Measurements from ENCODE around the gene IRF3. TPM values are rescaled to one million over a fixed set of nuclear protein-coding genes. Genes with fewer than 3 reads are reported as not detected.
"Not testable (repeated sequence)": the region's sequence is repeated elsewhere in the genome, so short reads cannot be mapped to it uniquely, and the experiment has no call there.

The IRF3 gene
- total RNA-seq, 1 experiment from 2014 or later, result 205 TPM

GRCh38 chr19:49635530-49636232 lies 30.0 kb downstream of the IRF3 start:
- Histone ChIP-seq H3K9me3 (ENCODE audit: control insufficient read depth, low read depth, low read length) (no peaks in the 10 kb centered on the region), H3K18ac (ENCODE audit: insufficient read length, low read depth, low read length) (no peak overlapping the region), H3K4ac (ENCODE audit: low read depth, low read length) (no peak overlapping the region), H3K23ac (ENCODE audit: insufficient read length, low read depth, low read length) (no peak overlapping the region), H3K23me2 (ENCODE audit: insufficient read length, low read depth, low read length, poor library complexity, severe bottlenecking) (peaks cover 7% of the 10 kb centered on the region), H4K91ac (ENCODE audit: insufficient read length, low read depth, low read length) (no peak overlapping the region), H3K79me1 (ENCODE audit: insufficient read depth, low read depth, low read length, poor library complexity, severe bottlenecking) (no peaks in the 10 kb centered on the region), H4K5ac (ENCODE audit: insufficient read length, low read depth, low read length) (no peak overlapping the region), H3K27ac (ENCODE audit: insufficient read length, low read depth, low read length) (no peak overlapping the region), H2BK5ac (ENCODE audit: insufficient read length, low read length) (no peak overlapping the region), H3K4me2 (ENCODE audit: insufficient read depth, insufficient read length, low read length) (no peak overlapping the region), H3K9ac (ENCODE audit: extremely low read depth, insufficient read length, low read length) (no peak overlapping the region), H2BK120ac (ENCODE audit: low read depth, low read length, poor library complexity, severe bottlenecking) (no peak overlapping the region), H4K8ac (replicated peaks; ENCODE audit: insufficient read length, low read depth, low read length) (no peak overlapping the region), H2BK15ac (ENCODE audit: low read depth, low read length) (no peak overlapping the region), H3K79me2 (ENCODE audit: insufficient read depth, low read length) (no peaks in the 10 kb centered on the region), H3T11ph (ENCODE audit: low read length) (no peak overlapping the region), H4K20me1 (ENCODE audit: control insufficient read depth, insufficient read depth, insufficient read length) (peaks cover under 1% of the 10 kb centered on the region), H3K56ac (ENCODE audit: insufficient read length, low read depth, low read length) (no peak overlapping the region), H2BK12ac (ENCODE audit: insufficient read length, low read depth, low read length) (no peak overlapping the region), H3K27me3 (ENCODE audit: insufficient read depth, low read length) (no peaks in the 10 kb centered on the region), H2AK5ac (ENCODE audit: insufficient read length, low read length) (no peak overlapping the region), H3K4me1 (ENCODE audit: insufficient read depth, low read length) (no peaks in the 10 kb centered on the region; the same call in 1 of the 2 replicates), H2BK20ac (ENCODE audit: low read depth, low read length, poor library complexity, severe bottlenecking) (no peak overlapping the region), H3K14ac (ENCODE audit: insufficient read depth, low read length) (no peak overlapping the region; the same call in 1 of the 2 replicates), H2AFZ (ENCODE audit: low read length) (no peak overlapping the region)
- H3K9me3 Mint-ChIP-seq, result no peaks in the 10 kb centered on the region
- TF ChIP-seq, protein P1, sequence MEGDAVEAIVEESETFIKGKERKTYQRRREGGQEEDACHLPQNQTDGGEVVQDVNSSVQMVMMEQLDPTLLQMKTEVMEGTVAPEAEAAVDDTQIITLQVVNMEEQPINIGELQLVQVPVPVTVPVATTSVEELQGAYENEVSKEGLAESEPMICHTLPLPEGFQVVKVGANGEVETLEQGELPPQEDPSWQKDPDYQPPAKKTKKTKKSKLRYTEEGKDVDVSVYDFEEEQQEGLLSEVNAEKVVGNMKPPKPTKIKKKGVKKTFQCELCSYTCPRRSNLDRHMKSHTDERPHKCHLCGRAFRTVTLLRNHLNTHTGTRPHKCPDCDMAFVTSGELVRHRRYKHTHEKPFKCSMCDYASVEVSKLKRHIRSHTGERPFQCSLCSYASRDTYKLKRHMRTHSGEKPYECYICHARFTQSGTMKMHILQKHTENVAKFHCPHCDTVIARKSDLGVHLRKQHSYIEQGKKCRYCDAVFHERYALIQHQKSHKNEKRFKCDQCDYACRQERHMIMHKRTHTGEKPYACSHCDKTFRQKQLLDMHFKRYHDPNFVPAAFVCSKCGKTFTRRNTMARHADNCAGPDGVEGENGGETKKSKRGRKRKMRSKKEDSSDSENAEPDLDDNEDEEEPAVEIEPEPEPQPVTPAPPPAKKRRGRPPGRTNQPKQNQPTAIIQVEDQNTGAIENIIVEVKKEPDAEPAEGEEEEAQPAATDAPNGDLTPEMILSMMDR (conservative IDR thresholded peaks at IDR 0.05), result no peak; the same call in 2 of the 3 replicates
- H3K27me3 Mint-ChIP-seq (ENCODE audit: low read depth), result peaks cover 25% of the 10 kb centered on the region
- peaks cover 40 to 50% of the 10 kb centered on the region in 2 experiments for H3K4me1 Mint-ChIP-seq
- no CpG with 5 or more reads among the region's 24 CpGs for WGBS (ENCODE audit: extremely low coverage, insufficient read length, low lambda C conversion rate)
- no peak for DNase-seq
- H3K27ac Mint-ChIP-seq, result peak overlapping the region in 2 of 3 experiments; percentile 57 to 66; a peak in 3 of 7 replicates
- no peaks in the 10 kb centered on the region for H3K36me3 Mint-ChIP-seq (ENCODE audit: insufficient read depth in 1 of 3, low read depth in 3 of 3)
- H3K4me3 Mint-ChIP-seq, result 0 out of 5 replicates have a peak overlapping the region, but pooled peaks of 1 of the 2 experiments have one; percentile 18

DNA sequence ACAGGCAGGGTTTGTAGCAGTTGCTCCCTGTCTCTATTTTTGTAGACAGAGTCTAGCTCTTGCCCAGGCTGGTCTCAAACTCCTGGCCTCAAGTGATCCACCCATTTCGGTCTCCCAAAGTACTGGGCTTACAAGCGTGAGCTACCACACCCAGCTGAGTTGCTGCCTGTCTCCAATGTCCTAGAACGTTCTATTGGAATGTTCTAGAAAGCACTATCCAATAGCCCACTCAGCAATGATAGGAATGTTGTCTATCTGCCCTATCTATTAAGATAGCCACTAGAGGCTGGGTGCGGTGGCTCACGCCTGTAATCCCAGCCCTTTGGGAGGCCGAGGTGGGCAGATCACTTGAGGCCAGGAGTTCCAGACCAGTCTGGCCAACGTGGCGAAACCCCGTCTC lies 32.4 kb downstream of the IRF3 start:
- H2AK5ac ChIP-seq (ENCODE audit: insufficient read length, low read length); H2BK5ac ChIP-seq (ENCODE audit: insufficient read length, low read length); H3K4me3 Mint-ChIP-seq; H4K8ac ChIP-seq (replicated peaks; ENCODE audit: insufficient read length, low read depth, low read length); H4K91ac ChIP-seq (ENCODE audit: insufficient read length, low read depth, low read length); H3K14ac ChIP-seq (ENCODE audit: insufficient read depth, low read length); H2BK120ac ChIP-seq (ENCODE audit: low read depth, low read length, poor library complexity, severe bottlenecking); H4K5ac ChIP-seq (ENCODE audit: insufficient read length, low read depth, low read length); H3K56ac ChIP-seq (ENCODE audit: insufficient read length, low read depth, low read length); H3K4ac ChIP-seq (ENCODE audit: low read depth, low read length); H3K18ac ChIP-seq (ENCODE audit: insufficient read length, low read depth, low read length); DNase-seq; H3K79me2 ChIP-seq (ENCODE audit: insufficient read depth, low read length); H3K23ac ChIP-seq (ENCODE audit: insufficient read length, low read depth, low read length); H3K79me1 ChIP-seq (ENCODE audit: insufficient read depth, low read depth, low read length, poor library complexity, severe bottlenecking); H3K27me3 ChIP-seq (ENCODE audit: insufficient read depth, low read length); H3K27ac ChIP-seq (ENCODE audit: insufficient read length, low read depth, low read length); H4K20me1 ChIP-seq (ENCODE audit: control insufficient read depth, insufficient read depth, insufficient read length); H3K9me3 Mint-ChIP-seq; H2BK20ac ChIP-seq (ENCODE audit: low read depth, low read length, poor library complexity, severe bottlenecking); H3K4me2 ChIP-seq (ENCODE audit: insufficient read depth, insufficient read length, low read length); H3K9me3 ChIP-seq (ENCODE audit: control insufficient read depth, low read depth, low read length); H3K4me1 ChIP-seq (ENCODE audit: insufficient read depth, low read length); H2BK15ac ChIP-seq (ENCODE audit: low read depth, low read length); H3K23me2 ChIP-seq (ENCODE audit: insufficient read length, low read depth, low read length, poor library complexity, severe bottlenecking); H3T11ph ChIP-seq (ENCODE audit: low read length); H3K9ac ChIP-seq (ENCODE audit: extremely low read depth, insufficient read length, low read length); H2AFZ ChIP-seq (ENCODE audit: low read length); H2BK12ac ChIP-seq (ENCODE audit: insufficient read length, low read depth, low read length): not testable (repeated sequence)
- no CpG with 5 or more reads among the region's 9 CpGs for WGBS (ENCODE audit: extremely low coverage, insufficient read length, low lambda C conversion rate)
- Mint-ChIP-seq H3K27me3 (ENCODE audit: low read depth) (peaks cover 12% of the 10 kb centered on the region), H3K27ac (peak overlapping the region in 2 of 3 experiments; percentile 44 to 72; a peak in 1 of 7 replicates), H3K4me1 (peaks cover 27 to 36% of the 10 kb centered on the region in 2 experiments), H3K36me3 (ENCODE audit: insufficient read depth in 1 of 3, low read depth in 3 of 3) (peaks cover 3 to 11% (median 4%) of the 10 kb centered on the region in 3 experiments; a peak in 4 of 7 replicates)
